ENCODE results near the gene C1orf198. TPM values are rescaled to one million over a fixed set of nuclear protein-coding genes. Genes with fewer than 3 reads are reported as not detected.

Gene C1orf198
- total RNA-seq, 1 experiment from 2014 or later: 20.5 TPM

DNA sequence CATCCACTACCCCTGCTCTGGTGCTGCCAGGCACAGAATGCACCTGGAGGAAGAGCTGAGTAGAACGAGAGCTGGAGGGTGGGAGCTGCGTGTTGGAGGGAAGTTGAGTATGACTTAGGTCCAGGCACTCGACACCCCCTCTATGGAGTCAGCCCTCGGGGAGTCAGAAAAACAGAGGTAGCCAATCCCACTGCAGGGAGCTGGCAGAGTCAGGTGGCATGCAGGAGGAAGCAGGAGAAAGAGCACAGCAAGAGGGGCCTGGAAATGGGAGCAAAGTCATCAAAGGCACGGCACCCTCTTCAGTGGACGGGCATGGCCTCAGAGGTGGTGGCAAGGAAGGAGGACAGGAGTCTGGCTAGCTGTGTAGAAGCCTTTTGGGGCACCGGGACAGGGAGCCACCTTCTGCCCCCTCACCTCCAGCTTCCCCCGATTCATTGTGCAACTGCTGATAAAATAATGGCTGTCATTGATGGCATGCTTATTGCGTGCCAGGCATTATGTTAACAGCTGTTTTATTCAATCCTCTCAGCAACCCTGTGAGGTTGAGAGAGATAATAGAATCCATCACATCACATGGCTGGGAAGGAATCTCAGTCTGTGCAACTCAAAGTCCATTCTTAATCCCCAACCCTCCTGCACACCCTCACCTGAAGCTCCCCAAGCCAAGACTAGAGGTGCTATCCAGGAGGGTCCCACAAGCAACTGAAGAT, 42.0 kb downstream of the C1orf198 start:
- no peak for TF ChIP-seq EZH2 (IDR thresholded peaks at IDR 0.05; ENCODE audit: low read depth)
- no peak for TF ChIP-seq CTCF (conservative IDR thresholded peaks at IDR 0.05)

DNA sequence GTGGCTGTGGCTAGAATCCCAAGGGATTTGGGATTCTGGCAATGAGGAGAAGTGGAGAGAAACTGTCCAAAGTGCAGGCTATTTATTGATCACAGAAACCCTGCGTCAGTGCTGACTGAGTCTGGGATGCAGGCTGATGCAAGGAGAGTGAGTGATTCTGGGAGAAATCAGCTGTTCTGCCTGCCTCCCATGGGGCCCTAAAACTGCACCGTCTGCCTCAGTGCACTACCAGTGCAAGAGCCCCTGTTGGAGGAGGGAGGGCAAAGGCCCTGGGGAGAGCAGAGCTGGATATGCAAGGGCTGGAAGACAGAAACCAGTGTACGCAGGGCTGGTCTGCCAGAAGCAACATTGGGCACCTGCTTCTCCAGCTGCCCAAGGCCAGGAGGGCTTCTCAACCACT, 42.6 kb downstream of the C1orf198 start:
- no peak overlapping the region for H2AFZ ChIP-seq
- ChIA-PET POLR2A (ENCODE audit: unreplicated experiment) (no interaction called here), CTCF (no interaction called here)
- H3K9me2 ChIP-seq (ENCODE audit: insufficient read depth): no peaks in the 10 kb centered on the region
- H3K79me2 ChIP-seq (ENCODE audit: low read depth): no peaks in the 10 kb centered on the region
- no peaks in the 10 kb centered on the region for H3K27me3 ChIP-seq (ENCODE audit: insufficient read depth, low read depth)
- H3F3A ChIP-seq (ENCODE audit: insufficient read depth, low read depth): peaks cover 31% of the 10 kb centered on the region
- no peaks in the 10 kb centered on the region for H3K36me3 ChIP-seq (ENCODE audit: low read depth)
- peak overlapping the region; percentile 93 for H3K27ac ChIP-seq
- peak overlapping the region; percentile 70 for H3K4me2 ChIP-seq
- no TSS peak for BruUV-seq (replicated peaks)
- no peak for DNase-seq
- H4K20me1 ChIP-seq (ENCODE audit: insufficient read depth): no peaks in the 10 kb centered on the region
- intact Hi-C loops (cut with micrococcal nuclease; ENCODE audit: unreplicated experiment): loop anchor here (2.0 kb wide), 1 partner anchor 37 kb away; no protein-coding TSS in a partner anchor
- TF ChIP-seq EZH2 (IDR thresholded peaks at IDR 0.05; ENCODE audit: low read depth) (no peak), CTCF (conservative IDR thresholded peaks at IDR 0.05) (no peak)
- H3K4me1 ChIP-seq (replicated peaks; ENCODE audit: insufficient read depth): peaks cover 42% of the 10 kb centered on the region
- H3K4me3 ChIP-seq: peak overlapping the region; percentile 23; the same call in 1 of the 2 replicates
- H3K9me3 ChIP-seq (ENCODE audit: insufficient read depth, low read depth): no peaks in the 10 kb centered on the region

More for the DNA sequence above, 42.0 kb downstream of the C1orf198 start:
- no TSS peak for BruUV-seq (replicated peaks)
- POLR2A ChIA-PET (ENCODE audit: unreplicated experiment): no interaction called here
- Histone ChIP-seq H3K79me2 (ENCODE audit: low read depth) (no peaks in the 10 kb centered on the region), H3K27ac (peak overlapping the region; percentile 93), H3F3A (ENCODE audit: insufficient read depth, low read depth) (peaks cover 31% of the 10 kb centered on the region), H3K9me2 (ENCODE audit: insufficient read depth) (no peaks in the 10 kb centered on the region), H2AFZ (no peak overlapping the region), H4K20me1 (ENCODE audit: insufficient read depth) (no peaks in the 10 kb centered on the region), H3K4me2 (peak overlapping the region; percentile 70), H3K4me1 (replicated peaks; ENCODE audit: insufficient read depth) (peaks cover 42% of the 10 kb centered on the region), H3K4me3 (no peak overlapping the region), H3K27me3 (ENCODE audit: insufficient read depth, low read depth) (no peaks in the 10 kb centered on the region), H3K9me3 (ENCODE audit: insufficient read depth, low read depth) (no peaks in the 10 kb centered on the region), H3K36me3 (ENCODE audit: low read depth) (no peaks in the 10 kb centered on the region)
- CTCF ChIA-PET: no interaction called here
- no peak for DNase-seq
- intact Hi-C loops (cut with micrococcal nuclease; ENCODE audit: unreplicated experiment): no loop called here

DNA sequence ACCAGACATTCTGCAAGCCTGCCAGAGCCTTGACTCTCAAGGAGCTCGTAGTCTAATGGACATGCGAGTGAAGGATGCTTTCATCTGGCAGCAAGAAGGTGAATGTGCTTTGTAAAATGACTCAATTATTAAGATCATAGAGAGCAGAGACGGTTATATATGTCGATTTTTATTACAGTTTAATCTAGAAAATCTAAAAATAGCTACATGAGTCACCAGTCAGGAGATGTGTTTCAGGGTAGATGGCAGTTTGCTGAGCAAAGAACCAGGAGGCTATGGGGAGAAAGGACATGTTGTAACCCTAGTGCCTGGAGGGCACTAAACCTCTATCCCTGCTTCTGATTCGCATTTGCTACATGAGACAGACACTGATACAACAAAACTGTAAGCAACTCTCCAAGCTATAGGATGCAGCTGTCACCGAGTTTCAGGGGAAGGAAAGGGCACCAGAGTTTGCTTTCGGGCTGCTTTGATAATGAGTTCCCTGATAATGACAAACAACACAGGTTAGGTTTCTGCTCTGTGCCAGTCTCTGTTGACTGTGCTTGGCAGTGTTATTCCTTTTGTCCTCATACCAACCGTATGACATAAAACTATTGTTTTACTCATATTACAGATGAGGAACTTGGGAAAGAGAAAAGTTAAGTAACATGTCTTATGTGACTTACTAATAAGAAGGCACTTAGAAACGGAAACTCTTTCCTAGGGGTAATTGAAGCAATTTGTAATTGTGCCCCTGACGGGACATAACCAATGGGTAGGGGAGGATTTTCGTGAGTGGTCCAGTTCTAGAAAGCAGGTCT, 43.2 kb downstream of the C1orf198 start:
- DNase-seq: peak; percentile 46 to 95
- Histone ChIP-seq H3K4me3 (peak overlapping the region; percentile 29; the same call in 1 of the 2 replicates), H3K79me2 (ENCODE audit: low read depth) (no peaks in the 10 kb centered on the region), H3K4me1 (replicated peaks; ENCODE audit: insufficient read depth) (peaks cover 42% of the 10 kb centered on the region), H3K36me3 (ENCODE audit: low read depth) (no peaks in the 10 kb centered on the region), H2AFZ (no peak overlapping the region), H3K27ac (peak overlapping the region; percentile 93), H3F3A (ENCODE audit: insufficient read depth, low read depth) (peaks cover 31% of the 10 kb centered on the region), H3K9me2 (ENCODE audit: insufficient read depth) (no peaks in the 10 kb centered on the region), H4K20me1 (ENCODE audit: insufficient read depth) (no peaks in the 10 kb centered on the region), H3K9me3 (ENCODE audit: insufficient read depth, low read depth) (no peaks in the 10 kb centered on the region), H3K4me2 (peak overlapping the region; percentile 70), H3K27me3 (ENCODE audit: insufficient read depth, low read depth) (no peaks in the 10 kb centered on the region)
- TF ChIP-seq EZH2 (IDR thresholded peaks at IDR 0.05; ENCODE audit: low read depth) (no peak), CTCF (conservative IDR thresholded peaks at IDR 0.05) (no peak)
- BruUV-seq (replicated peaks): no TSS peak
- intact Hi-C loops (cut with micrococcal nuclease; ENCODE audit: unreplicated experiment): loop anchor here (2.0 kb wide), 1 partner anchor 38 kb away; no protein-coding TSS in a partner anchor
- POLR2A ChIA-PET (ENCODE audit: unreplicated experiment): interaction anchor here (0.6 kb wide), 1 partner anchor 83 kb away, joined by 3 read pairs; no protein-coding TSS in a partner anchor
- CTCF ChIA-PET: interaction anchor here (0.5 kb wide), 1 partner anchor 760 kb away, joined by 3 read pairs; no protein-coding TSS in a partner anchor
